ENCODE data around the gene ACOX3.

Gene ACOX3

DNA sequence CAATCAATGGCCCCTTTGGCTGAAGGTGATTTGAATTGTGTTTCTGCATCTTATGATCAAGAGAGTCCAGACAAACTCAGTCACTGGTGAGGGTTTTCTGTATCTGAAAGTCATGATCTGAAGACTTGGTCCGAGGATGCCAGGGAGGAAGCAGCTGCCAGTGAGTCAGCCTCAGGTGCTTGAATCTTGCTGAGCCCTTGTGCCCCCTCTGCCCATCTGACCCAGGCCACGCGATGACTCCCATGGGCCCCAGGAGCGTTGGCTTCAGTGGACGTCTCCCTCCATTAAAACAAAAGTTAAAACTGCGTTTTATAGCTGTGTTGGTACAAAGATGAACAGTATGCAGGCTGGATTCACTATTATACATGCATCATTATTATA lies 109.0 kb downstream of the ACOX3 start:
- DNase-seq: no peak

DNA sequence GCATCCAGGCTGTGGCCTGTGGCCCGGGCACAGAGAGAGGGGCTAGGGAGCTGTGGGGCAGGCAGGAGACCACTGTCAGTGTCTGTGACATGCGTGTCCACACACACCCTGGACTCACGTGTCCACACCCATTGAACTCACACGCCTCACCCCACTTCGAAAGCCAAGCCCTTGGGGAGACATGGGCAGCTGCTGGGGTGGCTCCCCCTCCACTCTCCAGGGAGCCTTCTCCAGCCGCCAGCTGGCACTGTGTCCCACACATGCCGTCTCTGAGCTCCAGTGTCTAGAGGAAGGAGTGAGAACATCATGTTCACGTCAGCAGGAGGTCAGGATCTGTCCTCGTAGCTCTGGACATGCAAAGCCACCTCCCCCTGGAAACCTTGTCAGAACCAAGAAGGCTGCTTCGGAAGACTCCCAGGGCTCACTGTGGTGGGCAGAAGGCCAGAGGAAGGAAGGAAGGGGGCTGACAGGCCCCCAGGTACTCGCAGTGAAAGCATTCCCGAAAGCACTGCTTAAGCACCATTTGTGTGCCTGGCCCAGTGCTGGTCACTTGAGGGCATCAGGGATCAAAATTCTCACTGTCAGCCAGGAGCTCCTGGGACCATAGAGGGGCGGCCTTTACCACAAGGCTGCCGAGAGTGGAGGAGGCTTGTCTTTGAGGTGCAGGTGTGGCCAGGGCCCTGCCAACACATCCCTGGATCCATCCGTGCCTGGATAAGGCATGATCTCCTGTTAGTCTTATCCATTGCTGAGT lies 109.5 kb downstream of the ACOX3 start:
- DNase-seq: no peak

DNA sequence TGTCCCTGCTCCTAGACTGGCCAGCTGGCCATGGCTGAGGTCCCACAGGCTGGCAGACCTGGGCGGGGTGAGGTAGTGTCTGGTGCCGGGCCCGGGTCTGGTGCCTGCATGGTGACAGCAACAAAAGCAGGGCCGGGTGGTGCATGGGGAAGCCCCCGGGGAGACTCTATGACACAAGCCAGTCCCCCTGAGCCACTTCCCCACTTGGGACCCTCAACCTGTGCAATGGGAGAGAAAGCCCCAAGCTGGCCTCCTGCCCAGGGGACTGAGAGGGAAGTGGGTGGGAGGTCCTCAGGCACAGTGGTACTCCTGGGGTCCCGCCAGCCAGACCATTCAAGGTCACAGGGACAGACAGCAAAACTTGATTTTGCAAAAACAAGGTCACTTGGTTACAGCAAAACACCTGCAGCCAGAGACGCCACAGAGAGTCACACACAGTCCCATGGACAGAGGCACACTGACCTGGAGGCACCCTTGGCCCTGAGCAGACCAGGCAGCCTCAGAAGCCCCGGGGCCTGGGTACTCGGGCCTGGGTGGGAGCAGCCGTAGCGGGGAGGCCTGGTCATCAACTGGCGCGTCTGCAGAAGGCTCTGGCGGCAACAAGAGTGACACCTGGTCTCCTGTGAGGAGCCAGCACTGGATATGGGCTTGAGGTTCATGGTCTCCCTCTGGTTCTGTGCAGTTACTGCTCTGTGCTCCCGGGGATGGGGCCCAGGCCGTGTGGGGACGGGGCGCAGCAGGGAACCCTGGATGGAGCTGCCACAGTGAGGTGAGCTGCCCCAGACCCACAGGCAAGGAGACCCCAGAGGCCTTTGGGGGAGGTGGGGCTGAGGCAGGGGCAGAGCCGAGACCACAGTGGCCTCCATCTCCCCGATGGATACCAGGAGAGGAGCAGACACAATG lies 110.4 kb downstream of the ACOX3 start:
- no peak for DNase-seq

DNA sequence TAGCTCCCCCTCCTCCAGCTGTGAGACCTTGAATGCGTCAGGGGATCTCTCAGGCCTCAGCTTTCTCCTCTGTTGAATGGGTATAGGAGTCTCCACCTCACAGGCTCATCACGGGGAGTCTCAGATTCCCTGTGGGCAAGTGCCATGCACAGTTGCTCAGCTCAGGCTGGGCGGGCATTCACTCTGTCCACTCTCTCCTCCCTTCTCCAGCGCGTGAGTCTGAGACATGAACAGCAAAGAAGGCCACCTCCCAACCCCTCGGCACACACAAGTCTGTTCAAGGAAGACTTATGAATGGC lies 111.0 kb downstream of the ACOX3 start:
- DNase-seq: no peak

DNA sequence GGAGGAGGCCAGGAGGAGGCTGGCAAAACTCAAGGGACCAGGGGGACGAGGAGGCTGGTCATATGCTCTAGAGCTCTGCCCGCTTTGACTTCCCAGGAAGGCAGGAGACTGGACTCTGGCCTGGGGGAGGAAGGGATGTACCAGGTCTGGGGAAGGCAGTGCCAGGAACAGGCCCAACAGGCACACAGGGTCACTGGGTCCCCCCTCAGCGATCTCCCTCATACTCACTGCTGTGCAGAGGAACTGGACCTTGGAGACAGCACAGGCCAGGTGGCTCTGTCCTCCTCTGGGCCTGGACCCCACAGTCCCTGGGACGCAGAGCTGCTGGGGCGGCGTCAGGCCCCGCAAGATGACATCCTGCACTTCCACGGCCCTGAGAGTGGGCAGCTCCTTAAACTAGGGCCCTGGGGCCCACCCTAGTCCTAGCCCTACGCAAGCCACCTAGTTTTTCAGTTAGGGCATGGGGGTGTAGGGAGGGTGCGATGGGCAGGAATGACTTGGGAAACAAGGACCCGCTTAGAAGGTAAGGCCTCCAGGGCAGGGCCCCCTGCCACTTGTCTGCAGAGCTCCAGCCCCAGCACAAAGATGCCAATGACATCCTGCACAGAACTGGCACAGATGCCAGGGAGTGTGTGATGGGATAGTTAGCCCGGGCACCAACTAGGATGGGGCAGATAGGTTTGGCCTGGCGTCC lies 111.5 kb downstream of the ACOX3 start:
- DNase-seq: no peak

DNA sequence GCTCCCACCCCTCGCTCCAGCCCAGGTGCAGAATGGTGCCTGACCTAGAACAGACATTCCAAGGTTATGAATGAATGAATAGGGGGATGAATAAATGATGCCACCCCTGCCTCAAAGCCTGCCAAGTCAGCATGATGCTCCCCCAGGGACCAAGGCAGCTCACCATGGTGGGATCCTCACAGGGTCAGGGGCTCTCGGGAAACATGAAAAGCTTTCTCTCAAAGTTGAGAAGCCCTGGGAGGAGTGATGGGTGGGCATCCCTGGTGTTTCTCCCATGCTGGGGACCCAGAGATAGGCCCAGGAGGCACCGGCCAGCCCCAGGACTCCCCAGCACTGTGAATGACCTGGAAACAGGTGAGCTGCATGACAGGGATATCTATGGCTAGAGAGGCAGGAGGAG lies 112.1 kb downstream of the ACOX3 start:
- DNase-seq: no peak

DNA sequence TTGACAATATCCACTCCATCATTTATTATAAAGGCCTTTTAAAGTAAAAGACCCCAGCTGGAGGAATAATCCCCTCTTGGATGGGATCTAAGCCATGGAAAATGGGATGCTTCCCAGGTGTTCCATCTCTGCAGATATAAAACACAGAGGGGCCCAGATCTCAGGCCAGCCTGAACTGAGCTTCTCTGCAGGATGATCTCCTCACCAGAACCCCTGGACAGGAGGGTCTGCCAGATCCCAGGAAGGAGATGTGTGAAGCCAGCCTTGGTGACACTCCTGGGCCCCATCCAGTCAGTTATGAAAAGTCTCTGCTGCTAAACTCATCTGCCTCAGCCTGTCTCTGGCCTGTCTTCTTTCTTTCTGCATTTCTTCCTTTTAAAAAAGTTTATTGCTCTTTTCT lies 114.3 kb downstream of the ACOX3 start:
- no peak for DNase-seq

DNA sequence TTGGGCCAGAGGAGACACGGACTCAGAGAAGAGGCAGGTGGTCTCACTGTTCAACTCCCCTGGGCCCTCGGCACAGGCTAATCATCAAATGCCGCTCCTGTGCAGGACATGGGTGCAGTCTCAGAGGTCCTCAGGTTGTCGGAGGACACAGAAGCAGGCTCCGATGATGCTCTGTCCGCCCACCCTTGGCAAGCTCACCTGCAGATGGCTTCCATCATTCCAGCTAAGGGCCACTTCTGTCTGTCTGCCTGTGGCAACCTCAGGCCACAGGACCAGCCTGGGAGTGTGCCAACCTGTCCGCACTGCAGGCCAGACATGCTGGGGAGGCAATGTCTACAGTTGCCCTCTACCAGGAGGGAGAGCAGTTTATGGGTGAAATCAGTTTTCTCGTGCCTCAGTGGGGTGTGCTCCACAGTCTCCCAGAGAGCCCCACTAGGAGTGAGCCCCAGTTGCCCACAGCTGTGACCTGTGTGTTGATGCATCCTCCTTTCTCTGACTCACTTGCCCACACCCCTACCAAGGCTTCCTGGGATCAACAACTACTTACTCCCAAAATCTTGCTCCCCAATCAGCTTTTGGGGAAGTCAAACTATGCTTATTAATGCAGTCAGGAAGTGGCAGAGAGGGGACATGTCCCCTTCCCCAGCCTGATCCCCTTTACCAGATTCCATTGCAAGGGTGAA lies 115.1 kb downstream of the ACOX3 start:
- DNase-seq: no peak

DNA sequence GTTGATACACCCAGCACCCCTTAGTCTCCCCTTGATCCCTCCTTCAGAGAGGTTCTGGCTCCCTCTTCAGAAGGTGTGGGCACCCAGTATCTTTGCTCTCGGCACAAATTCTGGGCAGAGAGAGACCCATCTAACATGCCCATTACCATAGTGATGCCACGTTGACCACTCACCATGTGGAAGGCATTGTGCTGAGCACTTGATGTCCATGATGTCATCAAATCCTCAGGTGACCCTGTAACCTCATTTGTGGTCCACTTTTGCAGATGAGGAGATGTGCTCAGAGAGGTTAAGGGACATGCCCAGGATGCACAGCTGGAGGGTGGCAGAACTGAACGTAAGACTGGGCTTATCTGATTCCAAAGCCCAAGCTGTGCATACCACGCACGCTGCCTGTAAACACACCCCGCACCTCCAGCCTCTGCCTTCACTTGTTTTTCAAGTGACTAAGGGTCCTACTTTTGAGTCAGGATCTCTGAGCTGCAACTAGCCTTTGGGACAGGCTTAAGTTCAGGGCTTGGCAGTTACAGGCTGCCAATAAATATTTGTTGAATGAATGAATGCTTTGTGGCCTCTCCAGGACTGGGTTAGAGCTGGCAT lies 115.8 kb downstream of the ACOX3 start:
- no peak for DNase-seq

DNA sequence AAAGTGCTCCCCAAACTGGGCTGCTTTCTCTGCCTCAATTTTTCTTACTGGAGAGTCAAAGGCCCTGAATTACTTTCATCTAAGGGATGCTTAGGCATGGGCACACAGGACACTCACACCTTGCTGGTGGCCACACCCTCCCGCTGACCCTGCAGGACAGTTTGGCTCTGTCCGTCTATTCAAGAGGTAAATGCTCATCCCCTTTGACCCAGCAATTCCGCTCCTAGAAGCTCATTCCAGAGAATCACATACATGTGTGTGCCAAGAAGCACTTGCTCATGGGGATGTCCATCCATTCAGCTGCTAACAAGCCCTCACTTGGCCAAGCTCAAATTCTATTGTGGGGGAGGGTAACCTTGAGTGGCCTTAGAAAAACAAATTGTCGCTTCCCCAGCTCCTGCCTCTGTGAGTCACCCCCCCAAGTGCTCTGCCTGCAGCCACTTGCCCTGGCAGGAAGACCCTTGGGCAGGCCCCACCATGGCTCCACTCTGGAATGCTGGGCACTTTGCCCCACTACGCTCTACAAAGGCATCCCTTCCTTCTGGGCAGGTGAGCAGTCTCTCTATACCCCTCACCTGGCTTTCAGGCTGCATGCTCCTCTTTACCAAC lies 116.5 kb downstream of the ACOX3 start:
- DNase-seq: no peak

DNA sequence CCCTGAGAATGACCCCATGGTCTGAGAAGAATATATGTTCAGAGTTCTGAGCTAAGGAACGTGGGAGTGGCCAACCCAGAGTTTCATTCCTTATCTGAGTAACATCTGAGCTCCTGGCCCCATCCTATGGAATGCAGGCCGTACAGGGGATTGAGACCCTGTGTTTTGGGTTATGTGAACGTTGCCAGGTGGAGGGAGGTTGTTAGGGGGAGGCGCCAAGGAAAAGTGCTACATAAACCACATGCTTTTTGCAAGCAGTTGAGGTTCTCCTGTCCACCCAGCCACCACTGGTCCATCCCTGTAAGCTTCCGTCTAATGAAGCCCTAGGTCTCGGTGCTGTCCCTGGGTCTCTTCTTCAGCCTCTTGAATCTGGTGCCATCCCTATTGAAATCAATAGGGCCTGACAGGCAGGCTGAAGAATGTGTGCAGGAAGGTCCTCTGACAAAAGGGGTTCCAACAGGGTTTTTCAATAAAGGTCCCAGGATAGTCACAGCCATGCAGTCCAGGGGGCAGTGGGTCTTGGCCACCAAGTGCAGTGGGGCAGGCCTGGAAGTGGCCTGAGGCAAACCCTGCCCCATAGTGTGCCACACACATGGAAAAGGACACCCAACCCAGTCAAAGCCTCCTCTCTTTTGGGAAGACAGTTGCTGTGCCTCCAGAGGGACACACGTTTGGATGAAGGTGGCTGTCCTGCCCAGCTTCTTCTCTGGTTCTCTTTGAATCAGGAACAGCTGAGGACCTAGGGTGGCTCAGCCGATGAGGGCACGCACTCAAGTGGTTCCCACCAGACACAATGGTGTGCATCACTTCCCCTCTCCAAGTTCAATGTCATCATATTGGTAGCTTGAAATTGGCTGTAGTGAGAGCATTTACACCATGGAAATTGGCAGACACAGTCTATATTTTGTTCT lies 117.5 kb downstream of the ACOX3 start:
- DNase-seq: no peak

DNA sequence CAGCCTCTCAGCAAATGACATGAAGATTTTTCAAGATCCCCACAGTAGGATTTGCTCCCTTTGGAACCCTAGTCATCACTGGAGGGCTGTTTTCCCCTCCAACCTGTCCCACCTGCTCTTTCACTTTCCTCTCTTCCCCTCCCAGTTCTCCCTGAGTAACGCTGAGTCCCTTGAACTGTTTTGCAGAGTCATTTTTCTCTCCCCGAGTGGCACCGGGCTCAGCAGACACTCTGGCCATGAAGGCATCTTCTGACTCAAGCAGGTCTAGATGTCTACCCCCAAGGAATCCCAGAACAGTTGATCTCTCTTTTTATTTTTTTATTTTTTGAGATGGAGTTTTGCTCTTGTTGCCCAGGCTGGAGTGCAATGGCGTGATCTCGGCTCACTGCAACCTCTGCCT lies 118.8 kb downstream of the ACOX3 start:
- no peak for DNase-seq

DNA sequence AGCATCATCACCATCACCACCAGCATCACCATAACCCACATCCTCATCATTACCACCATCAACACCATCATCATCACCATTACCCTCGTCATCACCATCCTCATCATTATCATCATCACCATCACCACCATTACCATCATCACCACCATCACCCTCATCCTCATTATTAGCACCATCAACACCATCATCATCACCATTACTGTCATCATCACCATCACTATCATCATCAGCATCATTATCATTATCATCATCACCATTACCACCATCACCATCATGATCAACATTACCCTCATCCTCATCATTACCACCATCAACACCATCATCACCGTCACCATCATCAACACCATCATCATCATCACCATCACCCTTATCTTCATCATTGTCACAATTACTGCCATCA lies 119.3 kb downstream of the ACOX3 start:
- DNase-seq: no peak

DNA sequence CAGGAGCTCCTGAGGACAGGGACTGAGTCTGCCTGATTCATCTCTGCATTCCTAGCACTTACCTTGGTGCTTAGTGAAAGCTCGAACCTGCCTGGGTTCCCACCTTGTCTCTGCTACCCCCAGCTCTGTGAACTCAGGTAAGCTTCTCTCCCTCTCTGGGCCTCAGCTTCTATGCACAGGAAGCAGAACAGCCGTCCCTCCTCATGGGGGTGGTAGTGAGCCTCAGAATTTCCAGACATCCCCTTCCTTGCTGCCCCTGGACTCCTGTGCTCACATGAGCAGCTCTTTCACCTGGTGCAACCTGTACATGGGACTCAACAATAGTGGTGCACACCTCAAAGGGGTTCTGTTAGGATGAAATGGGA lies 120.2 kb downstream of the ACOX3 start:
- DNase-seq: no peak

DNA sequence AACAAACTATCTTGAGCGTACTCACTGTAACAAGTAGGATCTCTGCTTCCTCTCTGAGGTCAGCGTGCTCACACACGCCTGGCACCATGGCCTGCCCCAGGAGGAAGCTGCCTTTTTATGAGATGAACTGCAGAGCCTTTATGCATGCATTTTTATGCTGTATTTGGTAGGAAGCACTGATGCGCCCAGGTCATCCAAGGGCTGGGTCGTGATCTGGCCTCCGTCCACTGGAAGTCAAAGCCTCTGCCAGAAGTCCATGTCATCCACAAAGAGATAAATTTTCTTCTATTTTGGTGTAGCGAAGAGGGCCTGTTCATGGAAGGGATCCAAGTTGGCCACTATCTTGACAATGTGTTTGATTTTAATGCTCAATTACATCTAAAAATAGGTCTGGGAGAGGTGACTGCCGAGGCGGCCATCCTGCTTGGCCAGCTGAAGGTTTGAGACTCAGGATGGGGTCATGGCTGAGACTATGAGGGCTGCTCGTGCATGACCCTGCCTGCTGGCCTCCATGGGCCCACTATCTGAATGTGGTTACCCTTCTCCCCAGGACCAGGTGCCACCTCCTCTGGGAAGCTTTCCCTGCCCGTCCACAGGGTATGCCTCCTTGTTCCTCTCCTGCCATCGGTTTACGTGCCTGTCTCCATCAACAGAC lies 120.7 kb downstream of the ACOX3 start:
- no peak for DNase-seq

DNA sequence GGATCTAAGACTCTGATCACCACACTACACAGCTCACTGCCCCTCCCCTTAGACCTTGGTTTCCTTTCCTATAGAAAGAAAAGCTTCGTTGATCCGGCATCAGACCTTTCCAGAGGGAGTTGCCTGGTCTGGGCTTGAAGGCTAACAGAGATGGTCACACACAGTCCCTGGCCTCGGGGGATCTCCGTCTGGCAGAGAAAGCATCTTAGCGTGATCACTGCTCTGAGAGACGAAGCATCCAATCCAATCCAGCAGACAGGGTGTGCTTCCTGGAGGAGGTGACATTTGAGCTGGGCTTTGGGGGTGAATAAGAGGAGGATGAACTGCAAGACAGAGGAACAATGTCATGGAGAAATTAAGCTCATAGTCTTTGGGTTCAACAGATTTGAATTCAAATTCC lies 121.5 kb downstream of the ACOX3 start:
- DNase-seq: no peak

DNA sequence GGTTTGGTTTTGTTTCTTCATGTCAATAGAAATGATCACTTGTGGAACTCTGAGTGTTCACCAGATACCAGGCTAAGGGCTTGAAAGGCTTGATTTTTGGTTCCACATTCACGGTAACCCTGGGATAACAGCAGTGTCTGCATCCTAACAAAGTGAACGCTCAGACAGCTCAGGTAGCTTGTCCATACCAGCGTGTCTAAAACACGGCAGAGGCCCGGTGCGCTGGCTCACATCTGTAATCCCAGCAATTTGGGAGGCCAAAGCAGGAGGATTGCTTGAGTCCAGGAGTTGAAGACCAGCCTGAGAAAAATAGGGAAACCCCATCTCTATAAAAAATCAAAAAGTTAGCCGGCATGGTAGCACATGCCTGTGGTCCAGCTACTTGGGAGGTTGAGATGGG lies 122.0 kb downstream of the ACOX3 start:
- no peak for DNase-seq

DNA sequence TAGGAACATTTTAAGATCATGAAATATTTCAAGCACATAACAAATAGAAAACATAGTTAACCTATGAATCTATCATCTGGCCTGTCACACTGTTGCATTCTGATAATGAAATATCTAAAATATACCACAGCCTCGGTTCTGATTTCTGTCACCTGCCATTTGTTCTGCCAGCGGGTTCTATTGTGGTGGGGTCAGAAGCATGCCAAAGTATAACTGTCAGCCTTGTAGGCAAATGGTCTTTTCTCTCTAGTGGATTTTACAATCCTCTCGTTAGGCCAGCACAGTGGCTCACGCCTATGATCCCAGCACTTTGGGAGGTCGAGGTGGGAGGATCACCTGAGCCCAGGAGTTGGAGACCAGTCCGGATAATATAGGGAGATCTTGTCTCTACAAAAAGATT lies 123.0 kb downstream of the ACOX3 start:
- DNase-seq: no peak

DNA sequence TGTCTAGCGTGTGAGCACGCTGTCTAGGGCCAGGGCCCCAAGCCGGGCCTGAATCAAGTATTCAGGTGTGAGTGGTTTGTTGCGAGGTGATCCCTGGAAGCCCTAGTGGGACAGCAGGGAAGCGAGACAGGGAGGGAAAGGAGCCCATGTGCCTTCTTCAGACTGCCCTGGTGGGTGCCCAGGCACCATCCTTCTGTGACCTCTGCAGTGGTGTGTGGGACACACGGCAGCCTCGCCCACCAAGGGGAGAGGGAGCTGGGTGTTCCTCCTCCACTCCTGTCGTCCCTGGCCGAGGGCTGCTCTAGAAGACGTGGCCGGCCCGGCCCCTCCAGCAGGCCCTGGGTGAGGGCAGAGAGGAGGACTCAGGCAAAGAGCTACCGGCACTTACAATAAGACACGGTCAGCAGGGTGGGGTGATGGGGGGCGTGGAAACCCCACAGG lies 123.6 kb downstream of the ACOX3 start:
- no peak for DNase-seq
